Measurements from ENCODE around the gene IFT22. TPM values are rescaled to one million over a fixed set of nuclear protein-coding genes. Genes with fewer than 3 reads are reported as not detected.

The IFT22 gene
- polyA plus RNA-seq, 1 of the 3 experiments (the other 2 are of a cell fraction) = 66.7 TPM

GRCh38 chr7:101362334-101363195 lies 41.0 kb upstream of the IFT22 start, which contains the start of gene COL26A1:
COL26A1 (plus strand) TSS chr7:101362875; CDS start chr7:101363033, 158 bp downstream.
- no peaks in the 10 kb centered on the region for H3K9me3 ChIP-seq
- no peaks in the 10 kb centered on the region for H3K79me2 ChIP-seq (ENCODE audit: insufficient read depth)
- H3K36me3 ChIP-seq (replicated peaks in 1 of 2; ENCODE audit: control insufficient read depth in 1 of 2, insufficient read depth in 2 of 2, low read length in 1 of 2) = no peaks in the 10 kb centered on the region
- peak; percentile 92 for DNase-seq
- H3K27me3 ChIP-seq (ENCODE audit: insufficient read depth) = peaks cover 11% of the 10 kb centered on the region
- H4K20me1 ChIP-seq (ENCODE audit: insufficient read depth) = no peaks in the 10 kb centered on the region
- POLR2A ChIA-PET = interaction anchor here (0.8 to 1.0 kb wide), 2 partner anchors 41 to 75 kb away, joined by 3 read pairs; partner anchors contain the start of gene IFT22
- H3K4me3 ChIP-seq (ENCODE audit: low read depth in 2 of 2, low read length in 1 of 2) = peak within 1 kb of the TSS; percentile 56 to 70
- H2AFZ ChIP-seq (ENCODE audit: low read depth) = peak within 1 kb of the TSS; percentile 92
- CTCF ChIA-PET = interaction anchor here (0.7 to 5.7 kb wide), 33 partner anchors 8 to 181 kb away, joined by 3 to 95 read pairs (median 5); no protein-coding TSS in a partner anchor
- H3F3A ChIP-seq (replicated peaks; ENCODE audit: insufficient read depth) = no peaks in the 10 kb centered on the region
- peak within 1 kb of the TSS; percentile 97 for H3K4me2 ChIP-seq
- peak within 1 kb of the TSS in 1 of 2 experiments; percentile 9; a peak in 1 of 4 replicates for H3K27ac ChIP-seq (ENCODE audit: low read depth in 2 of 2, low read length in 1 of 2)
- WGBS (ENCODE audit: low lambda C conversion rate) = 32% methylated on average over 74 of the region's 76 CpGs
- no peaks in the 10 kb centered on the region for H3K9me2 ChIP-seq
- H3K4me1 ChIP-seq (ENCODE audit: control insufficient read depth in 1 of 2, insufficient read depth in 2 of 2, low read depth in 1 of 2, low read length in 1 of 2) = peaks cover 0 to 4% of the 10 kb centered on the region in 2 experiments; a peak in 1 of 4 replicates
- TF ChIP-seq IRF3 (IDR thresholded peaks at IDR 0.05; ENCODE audit: low read depth, low read length) (no peak), FOXJ3 (CRISPR knock-in tag; IDR thresholded peaks at IDR 0.05) (no peak), NRF1 (IDR thresholded peaks at IDR 0.05; ENCODE audit: low read depth, low read length) (no peak), REST (IDR thresholded peaks at IDR 0.05; ENCODE audit: low read depth, low read length) (no peak), EZH2phosphoT487 (IDR thresholded peaks at IDR 0.05; ENCODE audit: borderline replicate concordance, low read depth) (no peak), MXI1 (IDR thresholded peaks at IDR 0.05; ENCODE audit: low read depth, low read length) (no peak; the same call in 1 of the 2 replicates), FOXM1 (IDR thresholded peaks at IDR 0.05; ENCODE audit: low read depth) (no peak), RCOR1 (IDR thresholded peaks at IDR 0.05; ENCODE audit: low read length) (no peak), CTCF (IDR thresholded peaks at IDR 0.05) (no peak), USF1 (IDR thresholded peaks at IDR 0.05; ENCODE audit: borderline replicate concordance, low read depth) (no peak), TEAD4 (IDR thresholded peaks at IDR 0.05; ENCODE audit: borderline replicate concordance, insufficient read depth) (no peak), TCF12 (IDR thresholded peaks at IDR 0.05) (no peak), PBX3 (IDR thresholded peaks at IDR 0.05) (no peak), POLR2AphosphoS5 (IDR thresholded peaks at IDR 0.05; ENCODE audit: low read depth, low read length) (no peak), RFX5 (IDR thresholded peaks at IDR 0.05; ENCODE audit: low read length) (no peak), RAD21 (IDR thresholded peaks at IDR 0.05; ENCODE audit: low read length) (no peak), GATA2 (CRISPR knock-in tag; IDR thresholded peaks at IDR 0.05) (no peak), SMC3 (IDR thresholded peaks at IDR 0.05; ENCODE audit: low read depth, low read length) (no peak), EP300 (IDR thresholded peaks at IDR 0.05; ENCODE audit: borderline replicate concordance in 1 of 2, low read depth in 1 of 2, low read length in 1 of 2) (no peak), TAF1 (IDR thresholded peaks at IDR 0.05; ENCODE audit: borderline replicate concordance, low read depth, low read length) (no peak)
- no peak within 1 kb of the TSS for H3K9ac ChIP-seq

All from SK-N-SH (cell line).